Measurements from ENCODE around the gene FBXL16.

FBXL16 gene

DNA sequence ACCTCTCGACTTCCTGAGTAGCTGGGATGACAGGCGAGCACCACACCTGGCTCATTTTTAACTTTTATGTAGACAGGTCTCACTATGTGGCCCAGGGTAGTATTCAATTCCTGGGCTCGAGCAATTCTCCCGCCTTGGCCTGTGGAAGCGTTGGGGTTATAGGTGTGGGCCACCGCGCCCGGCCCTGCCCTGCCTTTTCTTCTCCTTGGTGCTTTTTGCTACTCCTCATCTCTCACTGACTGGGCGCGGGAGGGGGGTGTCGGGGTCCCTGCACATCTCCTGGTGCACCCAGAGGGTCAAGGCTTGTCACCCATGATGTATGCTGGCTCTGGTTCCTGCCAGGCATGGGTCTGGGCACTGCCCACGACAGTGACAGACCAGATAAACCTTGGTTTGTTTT lies 61.0 kb downstream of the FBXL16 start:
- Mint-ChIP-seq H3K27ac (peak overlapping the region; percentile 21), H3K36me3 (ENCODE audit: low read depth) (no peaks in the 10 kb centered on the region), H3K4me1 (ENCODE audit: low read depth) (peaks cover 9% of the 10 kb centered on the region), H3K27me3 (ENCODE audit: low read depth) (no peaks in the 10 kb centered on the region), H3K4me3 (peak overlapping the region; percentile 55), H3K9me3 (no peaks in the 10 kb centered on the region)
- DNase-seq (ENCODE audit: low spot score), result no peak

DNA sequence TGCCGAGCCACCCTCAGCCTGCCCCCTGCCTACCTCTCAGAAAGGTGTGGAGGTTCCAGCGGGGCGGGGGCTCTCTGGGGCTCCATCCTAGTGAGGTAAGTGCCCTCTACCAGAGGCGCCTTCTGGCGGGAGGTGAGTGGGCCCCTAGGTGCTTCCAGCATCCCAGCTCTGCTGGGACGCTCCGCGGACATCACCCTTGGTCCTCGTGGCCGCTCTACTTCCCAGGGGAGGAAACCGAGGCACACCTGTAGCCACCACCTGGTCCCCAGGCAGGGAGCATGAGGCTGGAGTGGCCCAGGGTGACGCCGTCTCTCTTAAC lies 62.6 kb downstream of the FBXL16 start:
- Mint-ChIP-seq H3K9me3 (no peaks in the 10 kb centered on the region), H3K36me3 (ENCODE audit: low read depth) (no peaks in the 10 kb centered on the region), H3K27me3 (ENCODE audit: low read depth) (no peaks in the 10 kb centered on the region), H3K4me3 (peak overlapping the region; percentile 75), H3K27ac (peak overlapping the region; percentile 41), H3K4me1 (ENCODE audit: low read depth) (peaks cover 9% of the 10 kb centered on the region)
- no peak for DNase-seq (ENCODE audit: low spot score)
